Prostate gland (tissue), 2 donors: ENCODE measurements around the gene FAM20A.

Source experiments
- POLR2A ChIP-seq: fragments of 450-650 bp; IDR thresholded peaks from one replicate; pipeline ENCODE4 v1.6.1; 2016; ENCODE audit warnings: antibody characterized with exemption, mild to moderate bottlenecking
- TF ChIP-seq, protein P1 (sequence below), 4 experiments: fragments of 200-600 bp in 2 of 4; fragments of 450-650 bp in 2 of 4; sonication (generic) in 2 of 4; IDR thresholded peaks; 1 replicate in 3 of 4; 2 replicates in 1 of 4; pipeline ENCODE4 v1.5.1; 2016 to 2019; ENCODE audit warnings: antibody characterized with exemption in 4 of 4, mild to moderate bottlenecking in 2 of 4, moderate library complexity in 2 of 4

DNA sequence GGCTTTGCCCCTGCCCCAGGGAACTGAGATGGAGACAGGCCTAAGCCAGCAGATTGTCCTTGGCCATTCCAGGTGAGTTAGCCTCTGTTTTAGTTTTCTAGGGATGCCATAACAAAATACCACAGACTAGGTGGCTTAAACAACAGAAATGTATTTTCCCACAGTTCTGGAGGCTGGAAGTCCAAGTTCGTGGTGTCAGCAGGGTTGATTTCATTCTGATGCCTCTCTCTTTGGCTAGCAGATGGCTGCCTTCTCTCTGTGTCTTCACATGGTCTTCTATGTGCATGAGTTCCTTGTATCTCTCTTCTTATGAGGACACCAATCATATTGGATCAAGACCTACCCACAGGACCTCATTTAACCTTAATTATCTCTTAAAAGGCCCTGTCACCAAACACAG is 12.8 kb downstream of the FAM20A start:
- TF ChIP-seq, protein P1, sequence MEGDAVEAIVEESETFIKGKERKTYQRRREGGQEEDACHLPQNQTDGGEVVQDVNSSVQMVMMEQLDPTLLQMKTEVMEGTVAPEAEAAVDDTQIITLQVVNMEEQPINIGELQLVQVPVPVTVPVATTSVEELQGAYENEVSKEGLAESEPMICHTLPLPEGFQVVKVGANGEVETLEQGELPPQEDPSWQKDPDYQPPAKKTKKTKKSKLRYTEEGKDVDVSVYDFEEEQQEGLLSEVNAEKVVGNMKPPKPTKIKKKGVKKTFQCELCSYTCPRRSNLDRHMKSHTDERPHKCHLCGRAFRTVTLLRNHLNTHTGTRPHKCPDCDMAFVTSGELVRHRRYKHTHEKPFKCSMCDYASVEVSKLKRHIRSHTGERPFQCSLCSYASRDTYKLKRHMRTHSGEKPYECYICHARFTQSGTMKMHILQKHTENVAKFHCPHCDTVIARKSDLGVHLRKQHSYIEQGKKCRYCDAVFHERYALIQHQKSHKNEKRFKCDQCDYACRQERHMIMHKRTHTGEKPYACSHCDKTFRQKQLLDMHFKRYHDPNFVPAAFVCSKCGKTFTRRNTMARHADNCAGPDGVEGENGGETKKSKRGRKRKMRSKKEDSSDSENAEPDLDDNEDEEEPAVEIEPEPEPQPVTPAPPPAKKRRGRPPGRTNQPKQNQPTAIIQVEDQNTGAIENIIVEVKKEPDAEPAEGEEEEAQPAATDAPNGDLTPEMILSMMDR (IDR thresholded peaks at IDR 0.05), result no peak
- TF ChIP-seq POLR2A, result no peak
